Measurements from ENCODE around the gene CLIC1.

DNA sequence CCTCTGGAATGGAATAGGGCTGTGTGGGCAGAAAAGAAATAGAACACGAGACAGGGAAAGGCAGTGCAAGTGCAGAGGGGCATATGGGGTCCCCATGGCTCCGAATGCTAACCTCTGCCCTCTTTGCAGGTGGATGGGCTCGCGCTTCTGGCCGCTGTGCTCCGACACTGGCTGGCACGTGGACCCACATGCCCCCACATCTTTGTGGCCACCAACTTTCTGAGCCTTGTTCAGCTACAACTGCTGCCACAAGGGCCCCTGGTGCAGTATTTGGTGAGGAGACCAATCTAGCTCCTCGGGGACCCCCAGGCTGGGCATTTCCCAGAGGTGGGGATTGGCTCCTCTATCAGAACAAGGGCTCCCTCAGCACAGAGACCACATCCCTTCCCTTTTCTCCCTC lies 25.0 kb upstream of the CLIC1 start:
- TF ChIP-seq EP300 (IDR thresholded peaks at IDR 0.05) (no peak), CTCF (IDR thresholded peaks at IDR 0.05) (no peak), POLR2A (IDR thresholded peaks at IDR 0.05) (no peak), POLR2AphosphoS5 (IDR thresholded peaks at IDR 0.05) (no peak)

Data from gastroesophageal sphincter (tissue), 3 donors.